Common myeloid progenitor, CD34-positive (primary cell): ENCODE data around the gene EGLN1.

Experiments used
- CTCF ChIA-PET: fragments of 350-600 bp; sonication (Branson Sonifier 250); formaldehyde crosslinking; loops from one replicate; lab custom pipeline; 2021; ENCODE audit warnings: antibody characterized with exemption; lab: Charles Lee
- POLR2A ChIA-PET: fragments of 350-600 bp; sonication (Branson Sonifier 250); formaldehyde crosslinking; loops from one replicate; lab custom pipeline; 2021; ENCODE audit warnings: antibody characterized with exemption; lab: Charles Lee
- DNase-seq, 3 donors: peaks; one replicate each; pipeline versions ENCODE4 v3.0.0 to v3.0.0-alpha.2; 2013
- H3K27ac ChIP-seq, 2 experiments: 1 replicate in 1 of 2; 2 replicates in 1 of 2; pipeline ENCODE4 v1.7.0; 2013; ENCODE audit warnings: inconsistent platforms in 2 of 2, low read length in 2 of 2, mild to moderate bottlenecking in 2 of 2, low read depth in 1 of 2, moderate library complexity in 1 of 2; ENCODE audit not compliant: severe bottlenecking in 2 of 2, insufficient read depth in 1 of 2, poor library complexity in 1 of 2
- H3K27me3 ChIP-seq, 5 experiments: replicated peaks in 2 of 5; 1 replicate in 3 of 5; 2 replicates in 2 of 5; pipeline versions ENCODE4 v1.6.1 to v1.7.0; 2013; ENCODE audit warnings: low read length in 4 of 5, mild to moderate bottlenecking in 2 of 5, moderate library complexity in 2 of 5, inconsistent platforms in 1 of 5; ENCODE audit not compliant: insufficient read depth in 5 of 5, control insufficient read depth in 4 of 5
- H3K36me3 ChIP-seq, 4 experiments: 1 replicate in 2 of 4; 2 replicates in 2 of 4; pipeline versions ENCODE4 v1.6.1 to v1.7.0; 2013; ENCODE audit warnings: low read length in 3 of 4, control low read depth in 1 of 4, mild to moderate bottlenecking in 1 of 4; ENCODE audit not compliant: control insufficient read depth in 4 of 4, insufficient read depth in 4 of 4
- H3K4me1 ChIP-seq, 4 experiments: 1 replicate in 3 of 4; 2 replicates in 1 of 4; pipeline versions ENCODE4 v1.6.1 to v1.7.1; 2013; ENCODE audit warnings: low read length in 3 of 4, mild to moderate bottlenecking in 3 of 4, control low read depth in 1 of 4, inconsistent platforms in 1 of 4, moderate library complexity in 1 of 4; ENCODE audit not compliant: control insufficient read depth in 4 of 4, insufficient read depth in 4 of 4; ENCODE audit errors: control extremely low read depth in 1 of 4
- H3K4me3 ChIP-seq, 7 experiments: 1 replicate in 4 of 7; 2 replicates in 3 of 7; pipeline versions ENCODE4 v1.5.1 to v1.7.0; 2013; ENCODE audit warnings: mild to moderate bottlenecking in 7 of 7, low read length in 6 of 7, moderate library complexity in 6 of 7, inconsistent platforms in 2 of 7, low read depth in 2 of 7, control low read depth in 1 of 7; ENCODE audit not compliant: insufficient read depth in 4 of 7, control insufficient read depth in 1 of 7; ENCODE audit errors: extremely low read depth in 1 of 7
- H3K9me3 ChIP-seq, 5 experiments: 1 replicate in 4 of 5; 2 replicates in 1 of 5; pipeline versions ENCODE4 v1.6.1 to v1.7.1; 2013; ENCODE audit warnings: low read length in 4 of 5, mild to moderate bottlenecking in 2 of 5, inconsistent platforms in 1 of 5, low read depth in 1 of 5, moderate library complexity in 1 of 5; ENCODE audit not compliant: control insufficient read depth in 4 of 5, insufficient read depth in 2 of 5; ENCODE audit errors: control extremely low read depth in 1 of 5
- WGBS: methylation state at CpG from one replicate; pipeline ENCODE4 v1.1.5; 2013; ENCODE audit not compliant: insufficient coverage; 5-methylcytosine and 5-hydroxymethylcytosine counted together

Gene EGLN1

DNA sequence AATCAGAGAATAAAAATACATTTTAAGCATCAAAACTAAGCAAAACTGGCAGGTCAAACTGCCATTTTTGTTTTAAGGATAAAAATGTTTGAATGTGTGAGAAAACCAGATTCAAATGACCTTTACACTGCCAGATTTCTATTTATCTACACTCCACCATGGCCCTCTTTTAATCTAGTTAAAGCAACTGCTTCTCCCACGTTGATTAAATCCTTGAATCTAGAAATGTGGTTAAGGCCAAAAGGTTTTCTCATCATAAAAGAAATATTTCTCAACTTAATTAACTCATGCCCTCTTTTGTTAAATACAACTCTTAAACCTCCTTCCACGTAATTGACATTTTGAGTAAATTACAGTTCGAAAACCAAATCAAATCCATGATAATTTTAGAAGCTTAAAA is 15.0 kb downstream of the EGLN1 start:
- peaks cover 3 to 7% (median 4%) of the 10 kb centered on the region in 4 experiments for H3K36me3 ChIP-seq
- no peak overlapping the region for H3K27ac ChIP-seq
- ChIA-PET POLR2A (no interaction called here), CTCF (interaction anchor here (1.3 kb wide), 1 partner anchor 13 kb away, joined by 4 read pairs; no protein-coding TSS in a partner anchor)
- H3K4me1 ChIP-seq = peaks cover 0 to 4% (median 0%) of the 10 kb centered on the region in 4 experiments
- H3K9me3 ChIP-seq = no peaks in the 10 kb centered on the region
- WGBS = 60% methylated on average over 2 of the region's 3 CpGs
- DNase-seq = no peak
- no peaks in the 10 kb centered on the region for H3K27me3 ChIP-seq
- H3K4me3 ChIP-seq = no peak overlapping the region

DNA sequence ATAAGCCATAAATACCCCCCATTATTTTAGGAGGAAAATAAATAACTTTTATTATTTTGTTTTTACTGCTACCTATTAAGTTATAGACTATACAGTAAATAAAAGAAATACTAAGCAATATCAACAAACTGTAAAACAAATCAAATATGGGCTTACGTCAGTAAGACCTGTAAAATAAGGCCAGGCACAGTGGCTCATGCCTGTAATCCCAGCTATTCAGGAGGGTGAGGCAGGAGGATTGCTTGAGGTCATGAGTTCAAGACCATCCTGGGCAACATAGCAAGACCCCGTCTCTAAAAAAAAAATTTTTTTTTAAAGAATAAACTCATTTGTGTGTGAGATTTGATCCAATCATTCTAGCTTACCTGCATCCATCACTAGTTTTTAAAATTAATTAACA is 17.8 kb downstream of the EGLN1 start:
- POLR2A ChIA-PET = no interaction called here
- no peak overlapping the region for H3K27ac ChIP-seq
- H3K4me3 ChIP-seq = no peak overlapping the region
- CTCF ChIA-PET = interaction anchor here (1.0 to 1.8 kb wide), 2 partner anchors 12 to 29 kb away, joined by 3 to 4 read pairs; no protein-coding TSS in a partner anchor
- DNase-seq = no peak
- no peaks in the 10 kb centered on the region for H3K9me3 ChIP-seq
- no peaks in the 10 kb centered on the region for H3K4me1 ChIP-seq
- H3K36me3 ChIP-seq = peaks cover 2 to 7% (median 3%) of the 10 kb centered on the region in 4 experiments
- 83% methylated on average over 1 of the region's 2 CpGs for WGBS
- no peaks in the 10 kb centered on the region for H3K27me3 ChIP-seq

GRCh38 chr1:231401478-231401877 is 20.6 kb downstream of the EGLN1 start:
- WGBS = no CpG with 5 or more reads among the region's 1 CpG
- Histone ChIP-seq H3K9me3 (no peaks in the 10 kb centered on the region), H3K27me3 (no peaks in the 10 kb centered on the region), H3K4me3 (no peak overlapping the region), H3K4me1 (no peaks in the 10 kb centered on the region), H3K36me3 (peaks cover 0 to 2% (median under 1%) of the 10 kb centered on the region in 4 experiments), H3K27ac (no peak overlapping the region)
- ChIA-PET POLR2A (no interaction called here), CTCF (interaction anchor here (1.3 kb wide), 1 partner anchor 123 kb away, joined by 3 read pairs; no protein-coding TSS in a partner anchor)
- no peak for DNase-seq

- no peak overlapping the region for H3K27ac ChIP-seq
- ChIA-PET CTCF (interaction anchor here (1.3 kb wide), 1 partner anchor 12 kb away, joined by 4 read pairs; no protein-coding TSS in a partner anchor), POLR2A (no interaction called here)
- H3K9me3 ChIP-seq = no peaks in the 10 kb centered on the region
- WGBS = 90% methylated on average over 2 of the region's 4 CpGs
- H3K36me3 ChIP-seq = peaks cover 0 to 2% (median 0%) of the 10 kb centered on the region in 4 experiments
- H3K4me3 ChIP-seq = no peak overlapping the region
- DNase-seq = no peak
- no peaks in the 10 kb centered on the region for H3K27me3 ChIP-seq
- peaks cover 0 to 10% (median 8%) of the 10 kb centered on the region in 4 experiments for H3K4me1 ChIP-seq
These were observed 24.0 kb downstream of the EGLN1 start for GRCh38 chr1:231397886-231398671.

DNA sequence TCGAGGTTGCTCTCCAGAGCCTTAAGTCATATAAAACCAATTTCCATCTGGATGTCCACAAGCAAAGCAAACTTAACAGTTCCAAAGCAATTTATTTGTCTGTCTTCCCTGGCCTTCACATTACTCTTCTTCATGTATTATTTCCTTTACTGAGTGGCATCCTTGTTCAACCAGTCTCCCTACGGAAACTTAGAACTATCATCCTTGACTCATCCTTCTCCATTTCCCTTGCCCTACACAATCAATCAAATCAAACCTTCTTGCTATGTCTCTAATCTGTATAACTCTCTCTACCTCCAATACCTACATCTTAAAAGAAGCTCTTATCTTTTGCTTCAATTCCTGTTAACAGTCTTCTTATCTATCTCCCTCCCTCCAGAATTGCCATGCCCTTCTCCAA is 25.4 kb downstream of the EGLN1 start:
- CTCF ChIA-PET = no interaction called here
- no peak overlapping the region for H3K27ac ChIP-seq

GRCh38 chr1:231395998-231396390 is 26.1 kb downstream of the EGLN1 start:
- no peak for DNase-seq
- peaks cover 0 to 10% (median 8%) of the 10 kb centered on the region in 4 experiments for H3K4me1 ChIP-seq
- H3K36me3 ChIP-seq = peaks cover 0 to 3% (median 1%) of the 10 kb centered on the region in 4 experiments
- ChIA-PET CTCF (interaction anchor here (1.5 kb wide), 2 partner anchors 16 to 37 kb away, joined by 3 to 7 read pairs; no protein-coding TSS in a partner anchor), POLR2A (no interaction called here)
- no peak overlapping the region for H3K4me3 ChIP-seq
- H3K27ac ChIP-seq = no peak overlapping the region
- no peaks in the 10 kb centered on the region for H3K9me3 ChIP-seq
- no peaks in the 10 kb centered on the region for H3K27me3 ChIP-seq
- WGBS = 100% methylated on average over 2 of the region's 4 CpGs

More for the DNA sequence above, 25.4 kb downstream of the EGLN1 start:
- Histone ChIP-seq H3K36me3 (peaks cover 0 to 3% (median 1%) of the 10 kb centered on the region in 4 experiments), H3K4me3 (no peak overlapping the region), H3K9me3 (no peaks in the 10 kb centered on the region), H3K4me1 (peaks cover 0 to 10% (median 8%) of the 10 kb centered on the region in 4 experiments), H3K27me3 (no peaks in the 10 kb centered on the region)
- no peak for DNase-seq
- POLR2A ChIA-PET = no interaction called here
- 100% methylated on average over 2 of the region's 2 CpGs for WGBS
